Spleen (tissue), 7 donors: ENCODE results near the gene THOC5.

Source experiments
- CTCF ChIP-seq, 11 experiments: fragments of 200-600 bp in 7 of 11; fragments of 450-650 bp in 4 of 11; sonication (generic) in 4 of 11; IDR thresholded peaks in 8 of 11; conservative IDR thresholded peaks in 3 of 11; 1 replicate in 7 of 11; 2 replicates in 4 of 11; pipeline versions ENCODE4 v1.4.0 to v1.8.0; 2016 to 2021; ENCODE audit warnings: antibody characterized with exemption in 11 of 11, inconsistent platforms in 4 of 11, mild to moderate bottlenecking in 1 of 11
- POLR2A ChIP-seq, 3 donors: fragments of 450-650 bp; IDR thresholded peaks; one replicate each; pipeline ENCODE4 v1.5.1; 2017; ENCODE audit warnings: antibody characterized with exemption in 3 of 3, mild to moderate bottlenecking in 1 of 3
- POLR2AphosphoS5 ChIP-seq, 3 donors: sonication (generic); formaldehyde crosslinking; IDR thresholded peaks; one replicate each; pipeline ENCODE4 v1.5.1; 2017; ENCODE audit warnings: antibody characterized with exemption in 3 of 3
- donor health status: DM: no; HTN: no; CAD: no; lungs with moderate emphysema.
- donor health status: DM: no; HTN: no; CAD: no.
- donor health status: DM: no; HTN: no; CAD: no.

- no peak for TF ChIP-seq CTCF (IDR thresholded peaks at IDR 0.05 in 8 of 11, conservative IDR thresholded peaks at IDR 0.05 in 3 of 11)
- TF ChIP-seq POLR2AphosphoS5 (IDR thresholded peaks at IDR 0.05): peak in 1 of 3 donors; percentile 31
- no peak for TF ChIP-seq POLR2A (IDR thresholded peaks at IDR 0.05)
Observed at GRCh38 chr22:29503811-29504372, 49.7 kb downstream of the THOC5 start.
